Activated CD4-positive, alpha-beta T cell treated with anti-CD3 and anti-CD28 coated beads, Interleukin-2, amount 10 ng/mL, durations not matched to agents 24 days and 14 days (primary cell): ENCODE results near the gene CDC14A. TPM values are rescaled to one million over a fixed set of nuclear protein-coding genes. Genes with fewer than 3 reads are reported as not detected.
A peak's percentile ranks its signal among the peaks of the same experiment; 100 is the strongest.

ENCODE experiments used
- DNase-seq: peaks from one replicate; pipeline ENCODE4 v3.0.0; 2022
- H3K27ac Mint-ChIP-seq: one replicate; pipeline ENCODE4 v1.8.0; 2022; ENCODE audit warnings: mild to moderate bottlenecking, mixed read lengths
- H3K27me3 Mint-ChIP-seq: one replicate; pipeline ENCODE4 v1.8.0; 2022; ENCODE audit warnings: mixed read lengths
- H3K36me3 Mint-ChIP-seq: one replicate; pipeline ENCODE4 v1.8.0; 2022; ENCODE audit warnings: low read depth, mild to moderate bottlenecking, mixed read lengths
- H3K4me1 Mint-ChIP-seq: one replicate; pipeline ENCODE4 v1.8.0; 2021; ENCODE audit warnings: mixed read lengths
- H3K4me3 Mint-ChIP-seq: one replicate; pipeline ENCODE4 v1.8.0; 2022; ENCODE audit warnings: mild to moderate bottlenecking, moderate library complexity, mixed read lengths
- H3K9me3 Mint-ChIP-seq: one replicate; pipeline ENCODE4 v1.8.0; 2021; ENCODE audit warnings: mixed read lengths
- intact Hi-C: fragments of 100-400 bp; cut with micrococcal nuclease; formaldehyde crosslinking; loops from one replicate; pipeline ENCODE4 v1.15.1; 2023
- total RNA-seq: library from RNA; stranded (reverse); gene quantifications from 2 replicates; pipeline ENCODE4 v1.2.3, GENCODE V29; 2022

The CDC14A gene
- total RNA-seq, 1 donor from 2014 or later, result 10.3 TPM

DNA sequence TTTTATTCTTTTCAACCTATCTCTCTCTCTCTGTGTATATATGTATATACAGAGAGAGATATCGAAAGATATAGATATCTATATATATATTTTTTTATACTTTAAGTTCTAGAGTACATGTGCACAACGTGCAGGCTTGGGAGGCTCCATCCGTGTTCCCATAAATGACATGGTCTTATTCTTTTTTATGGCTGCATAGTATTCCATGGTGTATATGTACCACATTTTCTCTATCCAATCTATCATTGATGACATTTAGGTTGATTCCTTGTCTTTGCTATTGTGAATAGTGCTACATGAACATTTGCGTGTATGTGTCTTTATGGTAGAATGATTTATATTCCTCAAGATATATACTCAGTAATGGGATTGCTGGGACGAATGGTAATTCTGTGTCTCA, 130.4 kb downstream of the CDC14A start:
- H3K4me3 Mint-ChIP-seq, result no peak overlapping the region
- no peak overlapping the region for H3K27ac Mint-ChIP-seq
- no peaks in the 10 kb centered on the region for H3K9me3 Mint-ChIP-seq
- no peak for DNase-seq
- no peaks in the 10 kb centered on the region for H3K27me3 Mint-ChIP-seq
- H3K4me1 Mint-ChIP-seq, result no peaks in the 10 kb centered on the region
- intact Hi-C loops, result no loop called here
- peaks cover 37% of the 10 kb centered on the region for H3K36me3 Mint-ChIP-seq

- no peaks in the 10 kb centered on the region for H3K4me1 Mint-ChIP-seq
Measured at GRCh38 chr1:100483230-100483629, 130.9 kb downstream of the CDC14A start.

GRCh38 chr1:100485855-100486258, 133.6 kb downstream of the CDC14A start:
- Mint-ChIP-seq H3K9me3 (no peaks in the 10 kb centered on the region), H3K27ac (no peak overlapping the region), H3K36me3 (peaks cover 29% of the 10 kb centered on the region), H3K4me3 (no peak overlapping the region), H3K27me3 (no peaks in the 10 kb centered on the region), H3K4me1 (no peaks in the 10 kb centered on the region)
- no peak for DNase-seq
- intact Hi-C loops, result no loop called here

More at GRCh38 chr1:100483230-100483629, 130.9 kb downstream of the CDC14A start:
- Mint-ChIP-seq H3K4me3 (no peak overlapping the region), H3K27ac (no peak overlapping the region), H3K27me3 (no peaks in the 10 kb centered on the region), H3K9me3 (no peaks in the 10 kb centered on the region), H3K36me3 (peaks cover 38% of the 10 kb centered on the region)
- no peak for DNase-seq
- intact Hi-C loops, result no loop called here

DNA sequence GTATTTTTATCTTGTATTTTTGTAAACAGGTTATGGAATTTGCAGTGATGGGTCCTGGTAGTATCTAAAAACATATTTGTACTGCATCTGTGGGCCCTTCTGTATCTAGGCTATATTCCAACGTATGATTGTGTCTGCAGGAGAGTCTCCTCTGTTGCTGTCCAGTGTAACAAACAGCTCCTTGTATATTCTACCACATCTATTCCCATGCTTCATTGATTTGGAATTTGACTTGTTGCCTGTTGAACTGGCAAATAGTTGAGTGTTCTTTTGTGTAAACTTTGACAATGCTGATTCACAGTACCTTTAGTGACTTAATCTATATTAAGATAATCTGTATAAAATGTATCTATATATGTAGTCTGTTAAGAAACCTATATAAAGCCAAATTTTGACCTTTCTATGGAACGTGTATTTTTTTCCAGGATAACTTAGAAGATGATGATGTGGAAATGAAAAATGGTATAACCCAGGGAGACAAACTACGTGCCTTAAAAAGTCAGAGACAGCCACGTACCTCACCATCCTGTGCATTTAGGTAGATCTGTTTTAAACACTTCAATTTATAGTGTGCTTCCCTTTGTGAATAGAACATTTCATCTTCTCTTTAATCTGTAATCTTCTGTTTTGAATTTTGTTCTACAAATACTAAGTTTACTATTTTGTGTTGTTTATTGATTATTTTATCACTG, 142.2 kb downstream of the CDC14A start:
- Mint-ChIP-seq H3K4me3 (no peak overlapping the region), H3K36me3 (peaks cover 37% of the 10 kb centered on the region), H3K27me3 (no peaks in the 10 kb centered on the region), H3K4me1 (no peaks in the 10 kb centered on the region), H3K27ac (no peak overlapping the region), H3K9me3 (no peaks in the 10 kb centered on the region)
- DNase-seq, result no peak
- intact Hi-C loops, result no loop called here

GRCh38 chr1:100496896-100497295, 144.6 kb downstream of the CDC14A start:
- DNase-seq, result no peak
- no peaks in the 10 kb centered on the region for H3K9me3 Mint-ChIP-seq
- no peak overlapping the region for H3K27ac Mint-ChIP-seq
- intact Hi-C loops, result no loop called here
- H3K36me3 Mint-ChIP-seq, result peaks cover 47% of the 10 kb centered on the region
- H3K4me1 Mint-ChIP-seq, result no peaks in the 10 kb centered on the region
- H3K4me3 Mint-ChIP-seq, result no peak overlapping the region
- H3K27me3 Mint-ChIP-seq, result no peaks in the 10 kb centered on the region

DNA sequence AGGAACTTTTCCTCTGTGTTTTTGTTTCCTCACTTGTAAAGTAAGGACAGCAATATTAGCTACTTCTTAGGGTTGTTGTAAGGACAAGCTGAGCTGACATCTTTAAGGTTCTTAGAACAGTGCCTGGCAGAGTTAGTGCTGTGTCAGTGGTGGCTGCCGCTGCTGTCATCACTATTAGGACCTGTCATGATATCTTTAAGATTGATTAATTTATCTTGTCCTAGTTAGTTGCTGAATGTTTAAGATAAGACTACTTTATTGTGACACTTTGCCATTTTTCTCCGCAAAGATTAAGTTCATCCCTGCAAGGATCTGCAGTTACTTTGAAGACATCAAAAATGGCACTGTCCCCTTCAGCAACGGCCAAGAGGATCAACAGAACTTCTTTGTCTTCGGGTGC, 145.5 kb downstream of the CDC14A start:
- H3K4me1 Mint-ChIP-seq, result no peaks in the 10 kb centered on the region
- H3K27ac Mint-ChIP-seq, result no peak overlapping the region
- no peaks in the 10 kb centered on the region for H3K27me3 Mint-ChIP-seq
- DNase-seq, result no peak
- no peaks in the 10 kb centered on the region for H3K9me3 Mint-ChIP-seq
- H3K36me3 Mint-ChIP-seq, result peaks cover 50% of the 10 kb centered on the region
- H3K4me3 Mint-ChIP-seq, result no peak overlapping the region
- intact Hi-C loops, result no loop called here

GRCh38 chr1:100499194-100499811, 147.0 kb downstream of the CDC14A start:
- Mint-ChIP-seq H3K4me3 (no peak overlapping the region), H3K27me3 (no peaks in the 10 kb centered on the region), H3K36me3 (peaks cover 55% of the 10 kb centered on the region), H3K4me1 (no peaks in the 10 kb centered on the region), H3K9me3 (no peaks in the 10 kb centered on the region), H3K27ac (no peak overlapping the region)
- DNase-seq, result no peak
- intact Hi-C loops, result no loop called here

DNA sequence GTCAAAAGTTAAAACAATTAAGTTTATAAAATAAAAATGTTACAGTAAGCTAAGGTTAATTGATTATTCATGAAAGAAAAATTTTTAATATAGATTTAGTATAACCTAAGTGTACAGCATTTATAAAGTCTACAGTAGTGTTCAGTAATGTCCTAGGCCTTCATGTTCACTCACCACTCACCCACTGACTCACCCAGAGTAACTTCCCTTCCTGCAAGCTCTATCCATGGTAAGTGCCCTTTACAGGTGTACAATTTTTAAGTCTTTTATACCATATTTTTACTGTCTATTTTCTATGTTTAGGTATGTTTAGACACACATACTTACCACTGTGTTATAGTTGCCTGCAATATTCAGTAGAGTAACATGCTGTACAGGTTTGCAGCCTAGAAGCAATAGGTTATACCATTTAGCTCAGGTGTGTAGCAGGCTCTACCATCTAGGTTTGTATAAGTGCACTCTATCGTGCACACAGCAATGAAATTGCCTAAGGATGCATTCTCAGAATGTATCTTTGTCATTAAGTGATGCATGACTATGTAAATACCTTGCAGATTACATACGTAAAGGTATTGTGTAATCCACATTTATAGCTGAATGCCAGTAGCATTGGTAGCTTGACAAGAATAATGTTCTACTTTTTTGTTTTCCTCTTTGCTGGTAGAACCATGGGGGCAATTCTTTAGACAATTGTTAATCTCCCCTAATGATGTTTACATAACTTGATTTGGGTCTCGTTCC, 149.9 kb downstream of the CDC14A start:
- Mint-ChIP-seq H3K27me3 (no peaks in the 10 kb centered on the region), H3K4me3 (no peak overlapping the region), H3K36me3 (peaks cover 56% of the 10 kb centered on the region), H3K9me3 (no peaks in the 10 kb centered on the region), H3K27ac (no peak overlapping the region), H3K4me1 (no peaks in the 10 kb centered on the region)
- DNase-seq, result no peak
- intact Hi-C loops, result no loop called here

GRCh38 chr1:100506217-100506616, 153.9 kb downstream of the CDC14A start:
- Mint-ChIP-seq H3K27me3 (no peaks in the 10 kb centered on the region), H3K9me3 (no peaks in the 10 kb centered on the region), H3K27ac (no peak overlapping the region), H3K36me3 (peaks cover 29% of the 10 kb centered on the region), H3K4me3 (no peak overlapping the region), H3K4me1 (peaks cover 3% of the 10 kb centered on the region)
- no peak for DNase-seq
- intact Hi-C loops, result no loop called here

DNA sequence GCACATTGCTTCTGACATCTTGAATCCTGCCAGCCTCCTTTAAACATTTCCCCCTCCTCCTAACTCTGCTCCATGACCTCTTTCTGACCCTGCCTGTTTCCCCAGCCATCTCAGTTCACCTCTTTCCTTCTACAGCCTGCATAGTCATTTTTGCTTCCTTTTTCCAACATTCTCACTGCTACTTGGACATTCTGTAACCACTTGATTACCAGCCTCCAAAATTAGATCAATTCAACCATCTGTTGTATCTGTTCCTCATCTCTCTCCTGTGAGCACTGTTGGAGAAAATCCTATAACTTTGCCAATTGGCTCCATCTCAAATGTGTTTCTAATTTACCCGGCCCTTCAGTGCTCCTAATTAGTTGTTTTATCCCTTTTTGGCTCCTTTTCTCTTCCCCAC, 158.1 kb downstream of the CDC14A start:
- peaks cover 14% of the 10 kb centered on the region for H3K36me3 Mint-ChIP-seq
- no peaks in the 10 kb centered on the region for H3K9me3 Mint-ChIP-seq
- no peak overlapping the region for H3K4me3 Mint-ChIP-seq
- H3K27me3 Mint-ChIP-seq, result no peaks in the 10 kb centered on the region
- H3K27ac Mint-ChIP-seq, result no peak overlapping the region
- no peak for DNase-seq
- H3K4me1 Mint-ChIP-seq, result peaks cover 6% of the 10 kb centered on the region
- intact Hi-C loops, result no loop called here

DNA sequence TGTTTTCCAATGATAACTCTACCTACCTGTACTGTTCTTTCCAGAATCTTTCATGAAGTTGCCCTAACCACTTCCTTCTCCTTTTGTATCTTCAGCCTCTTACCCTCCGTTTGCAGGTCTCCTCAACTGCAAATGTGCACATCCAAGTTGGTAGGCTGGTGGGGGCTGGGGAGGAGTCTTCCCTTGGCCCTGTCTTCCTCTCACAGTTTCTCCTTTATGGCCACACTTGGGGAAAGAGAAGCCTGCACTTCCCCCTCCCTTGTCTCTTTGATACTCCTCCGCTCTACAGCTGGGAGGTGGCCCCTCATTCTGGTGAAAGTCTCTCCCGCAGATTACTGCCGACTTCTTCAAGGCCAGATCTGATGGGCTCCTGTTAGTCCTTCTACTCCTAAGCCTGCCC, 158.8 kb downstream of the CDC14A start:
- intact Hi-C loops, result no loop called here
- Mint-ChIP-seq H3K36me3 (peaks cover 12% of the 10 kb centered on the region), H3K27ac (no peak overlapping the region), H3K9me3 (no peaks in the 10 kb centered on the region), H3K4me1 (peaks cover 6% of the 10 kb centered on the region), H3K4me3 (no peak overlapping the region), H3K27me3 (no peaks in the 10 kb centered on the region)
- DNase-seq, result no peak

DNA sequence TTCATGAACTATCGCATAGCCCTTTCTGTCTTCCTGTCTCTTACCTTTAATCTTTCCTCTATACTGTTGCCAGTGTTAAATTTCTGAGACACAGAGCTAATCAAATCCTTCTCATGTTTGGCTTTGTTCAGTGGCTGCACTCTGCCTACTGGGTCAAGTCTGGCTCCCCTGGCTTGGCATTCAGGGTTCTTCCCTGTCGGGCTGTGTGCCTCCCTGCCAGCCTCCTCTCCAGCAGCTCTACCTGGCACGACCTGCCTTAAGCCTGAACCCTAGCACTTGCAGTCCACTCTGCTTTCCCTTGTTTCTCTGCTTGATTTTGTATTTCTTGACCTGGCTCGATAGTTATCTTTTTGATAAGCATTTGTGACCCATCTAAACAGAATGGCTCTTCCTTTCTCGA, 159.5 kb downstream of the CDC14A start:
- no peak overlapping the region for H3K4me3 Mint-ChIP-seq
- peaks cover 11% of the 10 kb centered on the region for H3K36me3 Mint-ChIP-seq
- H3K9me3 Mint-ChIP-seq, result no peaks in the 10 kb centered on the region
- intact Hi-C loops, result no loop called here
- H3K27me3 Mint-ChIP-seq, result no peaks in the 10 kb centered on the region
- DNase-seq, result peak; percentile 13
- H3K4me1 Mint-ChIP-seq, result peaks cover 6% of the 10 kb centered on the region
- H3K27ac Mint-ChIP-seq, result no peak overlapping the region

- no peaks in the 10 kb centered on the region for H3K27me3 Mint-ChIP-seq
- peaks cover 6% of the 10 kb centered on the region for H3K4me1 Mint-ChIP-seq
- intact Hi-C loops, result no loop called here
- H3K4me3 Mint-ChIP-seq, result no peak overlapping the region
- DNase-seq, result no peak
- H3K36me3 Mint-ChIP-seq, result peaks cover 14% of the 10 kb centered on the region
- H3K9me3 Mint-ChIP-seq, result no peaks in the 10 kb centered on the region
- no peak overlapping the region for H3K27ac Mint-ChIP-seq
Measured at GRCh38 chr1:100512803-100513352, 160.6 kb downstream of the CDC14A start.

- Mint-ChIP-seq H3K9me3 (no peaks in the 10 kb centered on the region), H3K27ac (no peak overlapping the region), H3K27me3 (no peaks in the 10 kb centered on the region), H3K4me1 (peaks cover 3% of the 10 kb centered on the region), H3K4me3 (no peak overlapping the region), H3K36me3 (peaks cover 19% of the 10 kb centered on the region)
- intact Hi-C loops, result no loop called here
- DNase-seq, result no peak
Measured at GRCh38 chr1:100516857-100517256, 164.6 kb downstream of the CDC14A start.
